SK-N-SH (cell line): ENCODE measurements around the gene PRRT1B.

ENCODE experiments used
- CTCF ChIP-seq: fragments of 200-600 bp; sonication (generic); IDR thresholded peaks from 2 replicates; pipeline ENCODE4 v1.6.1; 2017; ENCODE audit warnings: antibody characterized with exemption, mild to moderate bottlenecking, moderate library complexity
- EP300 ChIP-seq, 2 experiments: IDR thresholded peaks; 2 replicates each; pipeline versions ENCODE4 v1.4.0 to v1.6.1; 2012; ENCODE audit warnings: borderline replicate concordance in 1 of 2, low read depth in 1 of 2, low read length in 1 of 2
- MAX ChIP-seq: IDR thresholded peaks from 2 replicates; pipeline ENCODE4 v1.4.0; 2012; ENCODE audit warnings: low read depth
- TAF1 ChIP-seq: IDR thresholded peaks from 2 replicates; pipeline ENCODE4 v1.6.1; 2012; ENCODE audit warnings: low read depth, mild to moderate bottlenecking, low read length, moderate library complexity, borderline replicate concordance
- USF1 ChIP-seq: IDR thresholded peaks from 2 replicates; pipeline ENCODE4 v1.4.0; 2012; ENCODE audit warnings: low read depth, borderline replicate concordance

- TF ChIP-seq CTCF (no peak), TAF1 (no peak), MAX (no peak), EP300 (IDR thresholded peaks at IDR 0.05; ENCODE audit: borderline replicate concordance in 1 of 2, low read depth in 1 of 2, low read length in 1 of 2) (no peak), USF1 (no peak)
Observed at GRCh38 chr9:131545003-131545785, at the start of gene PRRT1B.
